ENCODE measurements around the gene CLDN14.
"Not testable (repeated sequence)": the region's sequence is repeated elsewhere in the genome, so short reads cannot be mapped to it uniquely, and the experiment has no call there.

The CLDN14 gene

GRCh38 chr21:36482181-36482580 lies 2.3 kb upstream of the CLDN14 start:
- Histone ChIP-seq H3K9ac (ENCODE audit: low read length) (no peak overlapping the region), H3K4me1 (ENCODE audit: control insufficient read depth, insufficient read depth, low read length) (0 out of 2 replicates have a peak, but pooled peaks cover 5% of the 10 kb centered on the region), H3K4me3 (ENCODE audit: low read depth, low read length) (no peak overlapping the region), H3K27ac (ENCODE audit: low read depth, low read length) (no peak overlapping the region), H3K36me3 (ENCODE audit: control insufficient read depth, insufficient read depth, low read length) (no peaks in the 10 kb centered on the region), H3K27me3 (ENCODE audit: control insufficient read depth, insufficient read depth, low read length) (no peaks in the 10 kb centered on the region), H3K9me3 (ENCODE audit: control insufficient read depth, insufficient read depth, low read depth, low read length) (no peaks in the 10 kb centered on the region)

- Histone ChIP-seq H3K9ac (ENCODE audit: low read length) (no peak overlapping the region), H3K4me3 (ENCODE audit: low read depth, low read length) (no peak overlapping the region), H3K27me3 (ENCODE audit: control insufficient read depth, insufficient read depth, low read length) (no peaks in the 10 kb centered on the region), H3K9me3 (ENCODE audit: control insufficient read depth, insufficient read depth, low read depth, low read length) (no peaks in the 10 kb centered on the region), H3K27ac (ENCODE audit: low read depth, low read length) (no peak overlapping the region), H3K36me3 (ENCODE audit: control insufficient read depth, insufficient read depth, low read length) (no peaks in the 10 kb centered on the region), H3K4me1 (ENCODE audit: control insufficient read depth, insufficient read depth, low read length) (0 out of 2 replicates have a peak, but pooled peaks cover 5% of the 10 kb centered on the region)
Measured at GRCh38 chr21:36481639-36482038, 1.7 kb upstream of the CLDN14 start.

- Histone ChIP-seq H3K36me3 (ENCODE audit: control insufficient read depth, insufficient read depth, low read length) (no peaks in the 10 kb centered on the region), H3K27ac (ENCODE audit: low read depth, low read length) (no peak overlapping the region), H3K4me3 (ENCODE audit: low read depth, low read length) (no peak overlapping the region), H3K27me3 (ENCODE audit: control insufficient read depth, insufficient read depth, low read length) (no peaks in the 10 kb centered on the region), H3K9me3 (ENCODE audit: control insufficient read depth, insufficient read depth, low read depth, low read length) (no peaks in the 10 kb centered on the region), H3K9ac (ENCODE audit: low read length) (no peak overlapping the region), H3K4me1 (ENCODE audit: control insufficient read depth, insufficient read depth, low read length) (0 out of 2 replicates have a peak, but pooled peaks cover 5% of the 10 kb centered on the region)
Measured at GRCh38 chr21:36480618-36481017, 696 bp upstream of the CLDN14 start.

GRCh38 chr21:36478941-36479340 lies 981 bp downstream of the CLDN14 start:
- no peak overlapping the region for H3K27ac ChIP-seq (ENCODE audit: low read depth, low read length)
- H3K27me3 ChIP-seq (ENCODE audit: control insufficient read depth, insufficient read depth, low read length) = no peaks in the 10 kb centered on the region
- no peak overlapping the region for H3K4me3 ChIP-seq (ENCODE audit: low read depth, low read length)

GRCh38 chr21:36478207-36478701 lies 1.7 kb downstream of the CLDN14 start:
- no peaks in the 10 kb centered on the region for H3K36me3 ChIP-seq (ENCODE audit: control insufficient read depth, insufficient read depth, low read length)
- H3K4me3 ChIP-seq (ENCODE audit: low read depth, low read length) = no peak overlapping the region

More at GRCh38 chr21:36478941-36479340, 981 bp downstream of the CLDN14 start:
- Histone ChIP-seq H3K9ac (ENCODE audit: low read length) (no peak overlapping the region), H3K9me3 (ENCODE audit: control insufficient read depth, insufficient read depth, low read depth, low read length) (no peaks in the 10 kb centered on the region), H3K4me1 (ENCODE audit: control insufficient read depth, insufficient read depth, low read length) (0 out of 2 replicates have a peak, but pooled peaks cover 5% of the 10 kb centered on the region), H3K36me3 (ENCODE audit: control insufficient read depth, insufficient read depth, low read length) (no peaks in the 10 kb centered on the region)

GRCh38 chr21:36477559-36477958 lies 2.4 kb downstream of the CLDN14 start:
- Histone ChIP-seq H3K9ac (ENCODE audit: low read length) (no peak overlapping the region), H3K9me3 (ENCODE audit: control insufficient read depth, insufficient read depth, low read depth, low read length) (0 out of 2 replicates have a peak, but pooled peaks cover 2% of the 10 kb centered on the region), H3K27me3 (ENCODE audit: control insufficient read depth, insufficient read depth, low read length) (no peaks in the 10 kb centered on the region), H3K4me1 (ENCODE audit: control insufficient read depth, insufficient read depth, low read length) (0 out of 2 replicates have a peak, but pooled peaks cover 5% of the 10 kb centered on the region), H3K27ac (ENCODE audit: low read depth, low read length) (no peak overlapping the region), H3K36me3 (ENCODE audit: control insufficient read depth, insufficient read depth, low read length) (no peaks in the 10 kb centered on the region), H3K4me3 (ENCODE audit: low read depth, low read length) (no peak overlapping the region)

More at GRCh38 chr21:36478207-36478701, 1.7 kb downstream of the CLDN14 start:
- H3K9me3 ChIP-seq (ENCODE audit: control insufficient read depth, insufficient read depth, low read depth, low read length) = no peaks in the 10 kb centered on the region
- H3K9ac ChIP-seq (ENCODE audit: low read length) = no peak overlapping the region
- 0 out of 2 replicates have a peak, but pooled peaks cover 5% of the 10 kb centered on the region for H3K4me1 ChIP-seq (ENCODE audit: control insufficient read depth, insufficient read depth, low read length)
- no peak overlapping the region for H3K27ac ChIP-seq (ENCODE audit: low read depth, low read length)
- H3K27me3 ChIP-seq (ENCODE audit: control insufficient read depth, insufficient read depth, low read length) = no peaks in the 10 kb centered on the region

- no peak overlapping the region for H3K4me3 ChIP-seq (ENCODE audit: low read depth, low read length)
- H3K27me3 ChIP-seq (ENCODE audit: control insufficient read depth, insufficient read depth, low read length) = no peaks in the 10 kb centered on the region
- H3K4me1 ChIP-seq (ENCODE audit: control insufficient read depth, insufficient read depth, low read length) = 0 out of 2 replicates have a peak, but pooled peaks cover 5% of the 10 kb centered on the region
- H3K27ac ChIP-seq (ENCODE audit: low read depth, low read length) = no peak overlapping the region
- no peak overlapping the region for H3K9ac ChIP-seq (ENCODE audit: low read length)
- H3K36me3 ChIP-seq (ENCODE audit: control insufficient read depth, insufficient read depth, low read length) = no peaks in the 10 kb centered on the region
- 0 out of 2 replicates have a peak, but pooled peaks cover 2% of the 10 kb centered on the region for H3K9me3 ChIP-seq (ENCODE audit: control insufficient read depth, insufficient read depth, low read depth, low read length)
Measured at GRCh38 chr21:36477001-36477400, 2.9 kb downstream of the CLDN14 start.

- H3K4me1 ChIP-seq (ENCODE audit: control insufficient read depth, insufficient read depth, low read length); H3K36me3 ChIP-seq (ENCODE audit: control insufficient read depth, insufficient read depth, low read length); H3K27me3 ChIP-seq (ENCODE audit: control insufficient read depth, insufficient read depth, low read length); H3K9ac ChIP-seq (ENCODE audit: low read length); H3K27ac ChIP-seq (ENCODE audit: low read depth, low read length); H3K4me3 ChIP-seq (ENCODE audit: low read depth, low read length); H3K9me3 ChIP-seq (ENCODE audit: control insufficient read depth, insufficient read depth, low read depth, low read length): not testable (repeated sequence)
Measured at GRCh38 chr21:36476541-36476940, 3.4 kb downstream of the CLDN14 start.

GRCh38 chr21:36474591-36474990 lies 5.3 kb downstream of the CLDN14 start:
- Histone ChIP-seq H3K4me1 (ENCODE audit: control insufficient read depth, insufficient read depth, low read length) (peaks cover 23% of the 10 kb centered on the region), H3K9me3 (ENCODE audit: control insufficient read depth, insufficient read depth, low read depth, low read length) (0 out of 2 replicates have a peak, but pooled peaks cover 2% of the 10 kb centered on the region), H3K4me3 (ENCODE audit: low read depth, low read length) (no peak overlapping the region), H3K27ac (ENCODE audit: low read depth, low read length) (no peak overlapping the region), H3K27me3 (ENCODE audit: control insufficient read depth, insufficient read depth, low read length) (no peaks in the 10 kb centered on the region), H3K36me3 (ENCODE audit: control insufficient read depth, insufficient read depth, low read length) (no peaks in the 10 kb centered on the region), H3K9ac (ENCODE audit: low read length) (no peak overlapping the region)

GRCh38 chr21:36473203-36473602 lies 6.7 kb downstream of the CLDN14 start:
- no peak overlapping the region for H3K27ac ChIP-seq (ENCODE audit: low read depth, low read length)
- H3K9me3 ChIP-seq (ENCODE audit: control insufficient read depth, insufficient read depth, low read depth, low read length) = 0 out of 2 replicates have a peak, but pooled peaks cover 2% of the 10 kb centered on the region
- no peak overlapping the region for H3K4me3 ChIP-seq (ENCODE audit: low read depth, low read length)
- H3K9ac ChIP-seq (ENCODE audit: low read length) = no peak overlapping the region
- H3K4me1 ChIP-seq (ENCODE audit: control insufficient read depth, insufficient read depth, low read length) = peaks cover 17% of the 10 kb centered on the region
- H3K27me3 ChIP-seq (ENCODE audit: control insufficient read depth, insufficient read depth, low read length) = no peaks in the 10 kb centered on the region
- H3K36me3 ChIP-seq (ENCODE audit: control insufficient read depth, insufficient read depth, low read length) = no peaks in the 10 kb centered on the region

GRCh38 chr21:36472377-36472776 lies 7.5 kb downstream of the CLDN14 start:
- Histone ChIP-seq H3K4me1 (ENCODE audit: control insufficient read depth, insufficient read depth, low read length) (peaks cover 17% of the 10 kb centered on the region), H3K36me3 (ENCODE audit: control insufficient read depth, insufficient read depth, low read length) (no peaks in the 10 kb centered on the region), H3K27ac (ENCODE audit: low read depth, low read length) (no peak overlapping the region), H3K9ac (ENCODE audit: low read length) (no peak overlapping the region), H3K9me3 (ENCODE audit: control insufficient read depth, insufficient read depth, low read depth, low read length) (0 out of 2 replicates have a peak, but pooled peaks cover 2% of the 10 kb centered on the region), H3K27me3 (ENCODE audit: control insufficient read depth, insufficient read depth, low read length) (no peaks in the 10 kb centered on the region), H3K4me3 (ENCODE audit: low read depth, low read length) (no peak overlapping the region)

Measured in HUES6 (cell line).